ENCODE data around the gene WDR86.

The WDR86 gene

DNA sequence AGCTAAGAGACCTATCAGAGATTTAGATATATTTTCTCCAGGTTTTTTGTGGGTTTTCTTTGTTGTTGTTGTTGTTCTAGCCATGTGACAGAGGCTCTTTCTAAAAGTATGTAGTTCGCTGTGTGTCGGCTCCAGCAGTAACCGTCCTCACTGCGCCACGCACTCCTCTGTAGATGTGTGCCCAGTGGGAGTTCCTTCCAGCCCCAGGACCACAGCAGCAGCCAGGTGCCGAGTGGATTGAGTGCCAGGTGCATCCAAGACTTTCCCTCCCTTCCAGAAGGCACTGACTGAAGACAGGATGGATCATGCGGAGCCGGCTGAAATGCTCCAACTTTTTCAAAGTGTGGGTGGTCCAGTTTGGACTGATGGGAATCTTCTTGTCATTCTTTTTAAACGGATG lies 31.8 kb downstream of the WDR86 start:
- DNase-seq = no peak

DNA sequence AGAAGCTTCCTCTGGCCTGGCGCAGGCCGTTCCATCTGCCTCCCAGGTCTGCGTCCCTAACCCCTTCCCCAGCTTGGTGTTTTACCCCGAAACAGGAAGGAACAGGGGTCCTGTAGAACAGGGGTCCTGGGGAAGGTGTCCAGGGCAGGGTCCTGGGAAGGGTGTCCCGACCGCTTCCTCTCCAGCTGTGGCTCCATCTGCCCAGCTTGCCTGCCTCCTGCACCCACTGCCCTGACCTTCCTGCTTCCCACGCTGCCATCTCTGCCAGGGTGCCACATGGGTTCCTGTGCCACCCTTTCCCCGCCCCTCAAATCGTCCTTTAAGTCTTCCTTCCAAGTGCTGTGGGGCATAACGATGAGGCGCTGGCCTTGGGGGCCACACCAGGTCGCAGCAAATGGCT lies 32.4 kb downstream of the WDR86 start:
- DNase-seq = no peak

DNA sequence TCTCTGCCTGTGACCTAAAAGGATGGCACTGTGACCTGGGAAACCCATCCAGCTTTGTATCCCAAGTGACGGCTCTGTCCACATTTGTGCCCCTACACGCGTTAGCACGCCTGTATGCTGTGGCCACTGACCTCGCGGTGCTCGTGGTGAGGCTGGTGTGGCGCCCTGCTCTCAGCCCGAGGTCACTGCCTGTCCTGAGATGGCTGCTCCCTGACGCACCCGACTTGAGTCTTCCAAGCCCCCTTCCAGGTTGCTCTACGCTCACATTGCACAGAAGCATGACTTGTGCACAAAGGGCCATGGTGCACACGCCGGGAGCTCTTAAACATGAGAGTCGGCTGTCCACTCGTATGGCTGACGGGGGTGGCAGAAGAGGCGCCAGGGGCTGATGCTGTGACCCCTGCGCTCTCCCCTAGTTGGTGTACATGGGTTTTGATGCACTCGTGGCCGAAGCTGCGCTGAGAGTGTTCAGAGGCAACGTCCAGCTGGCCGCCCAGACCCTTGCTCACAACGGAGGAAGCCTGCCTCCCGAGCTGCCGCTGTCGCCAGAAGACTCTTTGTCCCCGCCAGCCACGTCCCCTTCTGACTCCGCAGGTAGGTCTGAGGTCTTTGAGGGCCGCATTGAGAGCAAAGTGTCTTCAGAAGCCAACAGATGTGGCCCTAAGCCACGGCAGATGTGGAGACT lies 33.5 kb downstream of the WDR86 start:
- no peak for DNase-seq

DNA sequence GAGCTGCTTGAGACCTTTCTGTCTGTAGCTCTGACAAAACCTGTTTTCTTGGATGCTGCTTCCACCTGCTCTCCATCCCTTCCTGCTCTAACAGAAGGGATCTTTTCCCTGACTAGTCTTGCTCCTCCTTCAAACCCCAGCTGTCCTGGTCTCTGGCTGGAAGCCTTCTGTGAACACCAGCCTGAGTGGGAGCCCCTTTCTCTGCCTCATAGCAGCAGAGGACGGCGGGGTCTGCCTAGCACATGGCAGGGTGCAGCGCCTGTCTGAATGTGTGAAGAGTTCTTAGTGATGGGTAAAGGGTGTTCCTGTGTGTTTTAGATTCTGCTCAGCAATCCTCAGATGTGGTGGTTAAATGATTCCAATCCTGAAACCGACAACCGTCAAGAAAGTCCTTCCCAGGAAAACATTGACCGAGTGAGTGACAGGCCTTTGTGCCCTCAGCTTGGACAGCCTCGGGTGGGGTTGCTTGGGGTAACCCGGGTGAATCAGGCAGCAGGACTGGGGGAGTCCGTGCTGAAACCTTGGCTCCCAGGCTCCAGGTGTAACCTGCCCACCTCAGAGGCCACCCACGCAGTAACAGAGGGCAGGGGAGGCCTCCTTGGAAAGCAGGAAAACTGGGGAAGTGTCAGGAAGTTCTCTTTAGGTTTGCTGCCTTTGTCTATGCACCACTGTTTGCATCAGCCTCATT lies 34.2 kb downstream of the WDR86 start:
- DNase-seq = no peak

DNA sequence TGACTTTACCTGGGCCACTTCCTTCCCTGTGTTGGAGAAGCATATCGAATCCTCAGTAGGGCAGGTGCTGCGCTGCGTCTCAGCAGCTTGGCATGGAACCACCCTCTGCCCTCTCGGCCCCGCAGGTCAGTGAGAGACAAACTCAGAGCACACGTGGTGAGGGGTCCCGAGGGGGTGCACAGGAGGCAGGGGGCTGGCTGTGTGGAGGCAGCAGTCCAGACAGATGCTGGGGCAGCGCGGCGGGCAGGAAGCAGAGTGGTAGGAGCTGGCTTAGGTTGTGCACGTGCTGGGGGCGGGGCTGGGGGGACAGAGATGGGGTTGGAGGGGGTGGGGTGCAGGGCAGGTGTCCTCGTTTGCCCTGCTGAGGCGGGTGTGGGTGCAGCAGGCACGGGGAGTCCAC lies 35.1 kb downstream of the WDR86 start:
- DNase-seq = no peak

DNA sequence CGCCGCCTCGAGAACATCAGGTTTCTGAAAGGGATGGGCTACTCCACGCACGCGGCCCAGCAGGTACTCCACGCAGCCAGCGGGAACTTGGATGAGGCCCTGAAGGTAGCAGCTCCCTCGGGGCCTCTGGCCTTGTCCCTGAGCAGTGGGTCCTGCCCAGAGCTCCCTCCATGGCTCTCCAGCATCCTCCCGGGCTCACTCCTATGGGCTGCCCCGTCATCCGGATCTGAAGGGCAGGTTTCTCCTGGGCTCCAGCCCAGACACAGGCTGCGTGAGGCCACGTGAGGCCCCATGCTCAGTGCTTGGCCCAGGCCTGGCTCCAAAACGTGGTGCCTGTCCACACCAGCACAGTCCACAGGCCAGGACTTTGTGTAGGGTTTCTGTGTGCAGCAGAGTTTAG lies 35.7 kb downstream of the WDR86 start:
- DNase-seq = no peak

DNA sequence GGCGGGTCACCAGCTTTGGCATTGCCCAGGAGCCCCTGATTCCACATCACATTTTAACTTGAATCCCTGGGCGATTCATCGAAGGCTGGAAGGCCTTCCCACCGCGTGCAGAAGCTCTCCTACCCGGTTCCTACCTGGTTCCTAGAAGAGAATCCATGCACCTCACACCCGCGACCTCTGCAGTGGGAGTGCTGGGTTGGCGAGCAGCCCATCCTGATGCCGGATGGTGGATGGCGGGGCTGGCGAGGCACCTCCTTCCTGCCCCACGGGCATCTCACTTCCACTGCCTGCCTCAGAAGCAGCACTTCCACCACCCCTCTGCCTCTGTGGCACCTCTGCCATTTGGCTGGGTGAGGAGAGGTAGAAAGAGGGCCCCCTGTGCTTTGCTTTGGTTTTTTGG lies 36.2 kb downstream of the WDR86 start:
- no peak for DNase-seq

DNA sequence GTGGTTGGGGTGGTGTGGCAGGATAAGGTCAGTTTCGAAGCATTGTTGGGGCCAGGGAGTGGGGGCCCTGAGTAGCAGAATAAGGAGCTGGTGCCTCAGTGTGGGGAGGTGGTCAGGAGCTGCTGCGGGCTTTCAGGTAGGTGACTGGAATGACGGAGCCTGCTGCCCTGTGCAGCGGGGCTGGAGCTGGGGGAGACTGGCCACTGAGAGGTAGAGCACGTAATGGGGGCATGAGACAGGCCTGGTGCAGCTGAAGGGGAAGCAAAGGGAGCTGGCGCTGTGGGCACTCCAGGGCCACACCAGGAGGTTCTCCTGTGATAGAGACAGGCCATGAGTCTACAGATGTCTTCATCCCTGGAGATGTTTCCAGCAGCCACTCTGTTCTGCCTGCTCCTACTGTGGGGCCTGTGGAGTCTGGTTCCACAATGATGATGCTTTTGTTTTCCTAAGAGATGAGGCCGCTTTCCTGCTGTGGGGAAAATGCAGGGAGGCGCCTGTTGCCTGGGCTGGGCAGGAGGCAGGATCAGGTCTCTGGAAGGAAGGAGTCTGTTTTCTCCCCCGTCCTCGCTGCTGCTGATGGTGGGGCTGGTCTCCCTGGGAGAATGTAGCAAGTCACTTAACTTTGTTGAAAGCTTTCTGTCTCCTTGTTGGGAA lies 37.1 kb downstream of the WDR86 start:
- no peak for DNase-seq

DNA sequence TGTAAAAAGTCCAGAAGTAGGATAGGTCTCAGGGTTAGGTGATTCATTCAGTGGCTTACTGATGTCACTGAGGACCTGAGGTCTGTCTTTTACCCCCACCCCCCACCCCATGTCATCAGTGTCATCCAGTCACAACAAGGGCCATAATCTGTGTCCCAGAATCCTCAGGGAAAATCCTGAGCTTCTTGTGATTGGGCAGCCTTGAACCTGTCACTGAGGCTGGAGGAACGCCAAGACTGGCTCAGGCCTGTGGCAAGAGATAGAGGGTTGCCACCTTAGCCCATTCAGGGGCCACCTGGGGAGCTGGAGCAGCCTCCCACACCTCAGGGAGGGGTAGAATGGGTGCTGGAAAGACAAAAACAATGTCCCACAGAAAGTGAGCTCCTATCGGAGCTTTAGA lies 38.6 kb downstream of the WDR86 start:
- no peak for DNase-seq

DNA sequence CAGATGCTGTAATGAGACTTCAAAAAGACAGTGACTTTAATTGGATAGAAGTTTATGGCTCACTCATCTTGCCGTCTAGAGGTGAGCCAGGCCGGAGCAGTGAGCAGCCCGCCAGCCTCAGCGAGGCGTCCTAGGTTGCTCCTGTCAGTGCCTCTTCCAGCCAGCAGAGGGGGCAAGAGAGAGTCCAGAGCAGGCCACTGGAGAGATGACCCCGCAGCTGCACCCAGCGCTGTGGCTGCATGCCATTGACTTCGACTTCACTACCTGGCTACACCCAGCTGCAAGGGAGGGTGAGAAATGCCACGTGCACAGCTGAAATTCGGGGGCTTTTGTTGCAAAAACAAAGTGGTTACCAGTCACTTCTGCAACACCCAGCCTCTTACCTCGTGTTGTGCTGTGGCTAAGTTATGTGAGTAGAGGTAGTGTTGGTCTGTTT lies 41.7 kb downstream of the WDR86 start:
- DNase-seq = peak; percentile 83 to 85

DNA sequence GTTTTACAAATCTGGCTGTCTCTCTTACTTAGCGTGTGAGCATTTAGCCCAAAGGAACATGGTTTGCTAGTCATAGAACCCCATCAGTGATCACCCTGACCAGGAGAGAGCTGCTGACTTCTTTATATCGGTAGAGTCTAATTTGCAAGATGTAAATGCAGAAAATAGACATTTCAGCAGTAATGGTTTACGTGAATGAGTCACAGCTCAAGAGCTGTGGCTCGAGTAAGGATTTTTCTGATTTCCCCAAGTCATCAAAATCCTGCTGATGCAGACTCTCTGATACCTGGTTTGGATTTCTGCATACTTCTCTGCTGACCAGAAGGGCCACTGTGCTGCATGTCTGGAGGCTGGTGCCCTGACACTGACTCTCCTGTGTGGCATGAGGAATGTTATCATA lies 42.6 kb downstream of the WDR86 start:
- no peak for DNase-seq

DNA sequence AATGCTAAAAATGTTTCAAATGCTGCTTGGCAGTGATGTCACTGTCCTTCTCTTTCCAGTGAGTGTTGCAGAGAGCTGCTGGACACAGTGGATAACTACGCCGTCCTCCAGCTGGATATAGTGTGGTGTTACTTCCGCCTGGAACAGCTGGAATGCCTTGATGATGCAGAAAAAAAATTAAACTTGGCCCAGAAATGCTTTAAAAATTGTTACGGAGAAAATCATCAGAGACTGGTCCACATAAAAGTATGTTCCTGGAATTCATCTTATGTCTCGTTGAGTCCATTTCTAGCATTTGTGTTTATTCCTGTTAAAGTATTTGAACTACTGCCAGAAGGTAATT lies 43.0 kb downstream of the WDR86 start:
- no peak for DNase-seq

DNA sequence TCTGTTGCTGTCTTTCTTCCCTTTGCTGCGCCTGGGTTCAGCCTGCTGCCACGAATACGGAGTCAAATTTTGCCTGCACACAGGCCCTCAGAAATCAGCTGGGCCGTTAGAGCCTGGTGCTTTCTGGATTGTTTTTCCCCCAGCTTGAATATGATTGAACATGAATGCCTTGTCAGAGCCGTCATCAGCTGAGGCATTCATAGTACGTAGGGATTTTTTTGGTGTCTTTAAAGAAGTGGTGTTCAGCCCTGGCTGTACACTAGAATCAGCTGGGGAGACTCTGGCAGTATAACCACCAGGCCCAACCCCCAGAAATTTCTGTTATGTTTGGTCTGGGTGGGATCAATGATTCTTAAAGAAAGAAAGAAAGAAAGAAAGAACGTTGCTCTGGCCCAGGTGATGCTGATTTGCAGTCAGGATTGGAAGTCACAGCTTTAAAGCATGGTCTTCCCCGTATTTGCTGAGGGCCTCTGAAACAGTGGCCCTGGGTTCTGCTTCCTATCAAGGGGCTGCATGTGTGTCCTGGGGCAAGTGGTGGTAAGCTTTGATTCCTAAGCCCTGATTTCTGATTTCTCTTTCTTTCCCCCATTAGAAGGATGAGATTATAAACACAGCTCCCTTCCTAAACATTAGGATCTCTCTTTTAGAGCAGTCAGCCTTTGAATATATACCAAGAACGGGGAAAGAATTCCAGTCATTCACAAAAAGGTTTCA lies 43.5 kb downstream of the WDR86 start:
- no peak for DNase-seq

DNA sequence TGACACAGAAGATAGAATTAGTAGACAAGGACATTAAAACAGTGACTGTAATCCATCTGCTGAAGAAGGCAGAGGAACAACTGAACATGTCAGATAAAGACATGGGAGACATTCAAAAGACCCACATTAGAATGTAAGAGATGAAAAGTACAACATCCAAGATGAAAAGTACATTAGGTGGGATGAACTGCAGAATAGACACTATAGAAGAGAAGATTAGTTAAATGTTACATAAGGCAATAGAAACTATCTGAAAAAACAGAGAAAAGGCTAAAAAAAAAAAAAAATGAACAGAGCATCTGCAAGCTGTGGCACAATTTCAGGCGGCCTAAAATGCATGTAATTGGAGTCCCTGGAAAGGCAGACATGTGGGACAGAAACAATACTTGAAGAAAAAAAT lies 46.7 kb downstream of the WDR86 start:
- DNase-seq = no peak

DNA sequence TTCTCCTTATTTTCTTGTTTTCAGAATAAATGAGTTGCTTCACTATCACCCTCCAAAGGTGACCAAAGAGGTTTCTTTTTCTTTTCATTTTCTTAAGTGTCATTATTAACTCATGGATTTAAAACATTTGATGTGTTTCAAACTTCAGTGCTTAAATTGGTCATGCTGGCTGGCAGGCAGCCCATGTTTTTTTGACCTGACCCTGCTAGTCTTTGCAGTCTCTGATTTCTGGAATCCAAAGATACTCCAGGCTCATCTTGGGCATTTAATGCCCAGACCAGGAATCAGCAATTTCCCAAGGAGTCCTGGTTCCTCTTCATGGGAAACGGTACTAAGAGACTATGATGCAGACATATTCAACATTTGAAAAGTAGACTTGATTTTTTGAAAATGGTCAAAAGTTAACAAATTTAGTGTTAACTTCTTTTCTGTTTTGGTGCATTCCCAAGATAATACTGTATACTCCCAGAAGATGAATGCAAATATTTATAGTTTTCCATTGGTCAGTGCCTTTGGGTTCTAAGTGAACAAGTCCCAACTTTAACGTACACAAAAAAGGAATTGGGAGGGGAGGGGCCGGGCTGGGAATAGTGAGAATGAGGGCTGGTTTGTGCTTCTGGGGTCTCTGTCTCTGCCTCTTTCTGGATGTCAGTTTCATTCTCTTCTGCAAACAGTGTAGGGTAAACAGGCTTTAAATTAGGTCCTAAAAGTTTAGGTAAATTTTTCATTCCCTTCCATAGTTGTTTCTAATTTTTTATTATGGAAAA lies 48.5 kb downstream of the WDR86 start:
- DNase-seq = no peak

DNA sequence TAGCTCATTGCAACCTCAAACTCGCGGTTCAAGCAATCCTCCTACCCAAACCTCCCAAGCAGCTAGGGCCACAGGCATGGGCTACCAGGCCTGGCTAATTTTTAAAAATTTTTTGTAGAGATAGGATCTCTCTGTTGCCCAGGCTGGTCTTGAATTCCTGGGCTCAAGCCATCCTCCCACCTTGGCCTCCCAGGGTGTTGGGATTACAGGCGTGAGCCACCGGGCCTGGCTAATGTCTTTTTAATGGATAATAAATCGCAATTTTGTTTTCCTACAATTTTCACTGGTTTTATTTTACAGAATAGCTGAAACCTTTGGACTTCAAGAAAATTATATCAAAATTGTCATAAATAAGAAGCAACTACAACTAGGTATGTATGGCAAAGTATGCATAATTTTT lies 57.3 kb downstream of the WDR86 start:
- no peak for DNase-seq

DNA sequence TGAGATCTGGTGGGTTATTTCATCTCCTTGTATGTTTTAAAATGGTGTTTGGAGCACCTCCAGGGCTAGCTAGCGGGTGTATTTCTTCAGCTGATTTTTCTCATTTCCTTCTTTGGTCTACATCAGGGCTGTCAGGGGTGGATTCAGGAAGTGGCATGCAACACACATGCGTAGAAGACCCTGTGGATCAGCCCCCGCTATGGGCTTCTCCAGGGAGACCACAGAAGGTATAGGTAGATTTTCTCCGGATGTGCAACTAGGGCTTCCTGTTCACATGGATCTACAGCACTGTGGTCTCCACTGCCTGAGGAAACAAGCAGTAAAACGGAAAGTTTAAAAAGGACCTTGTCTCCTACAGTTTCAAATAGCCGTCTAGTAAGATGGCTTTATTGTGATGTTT lies 57.9 kb downstream of the WDR86 start:
- DNase-seq = peak; percentile 54 to 63

DNA sequence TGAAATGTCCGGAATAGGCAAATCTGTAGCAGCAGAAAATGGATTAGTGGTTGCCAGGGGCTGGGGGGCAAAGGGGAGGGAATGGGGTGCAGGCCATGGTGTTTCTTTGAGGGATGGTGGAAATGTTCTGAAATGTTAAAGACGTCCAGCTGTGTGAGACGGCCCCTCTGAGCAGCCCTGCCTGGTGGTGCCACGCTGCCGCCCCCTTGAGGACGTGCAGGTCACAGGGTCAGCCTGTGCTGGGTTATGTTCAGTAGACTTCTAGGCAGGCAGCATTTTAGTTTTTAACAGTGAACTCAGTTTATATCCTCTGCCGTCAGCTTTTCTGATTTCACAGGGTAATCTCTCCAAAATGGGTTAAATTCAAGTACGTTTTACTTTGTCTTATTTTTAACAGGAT lies 58.8 kb downstream of the WDR86 start:
- DNase-seq = peak; percentile 71 to 74

DNA sequence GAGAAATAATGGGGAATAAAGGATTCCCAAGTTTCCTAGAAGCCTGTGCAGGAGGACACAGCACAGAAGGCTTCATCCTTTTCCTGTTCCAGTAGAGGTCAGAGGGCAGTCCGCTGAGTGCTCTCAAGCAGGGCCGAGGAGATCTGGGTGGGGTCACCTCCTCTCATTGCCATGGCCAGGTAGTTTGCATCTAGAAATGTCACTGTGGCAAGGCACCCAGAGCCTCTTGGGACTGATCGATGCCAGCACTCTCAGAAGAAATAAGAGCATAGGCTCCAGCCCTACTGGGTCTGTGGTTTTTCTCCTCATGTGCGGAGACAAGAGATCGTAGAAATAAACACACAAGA lies 60.4 kb downstream of the WDR86 start:
- no peak for DNase-seq

DNA sequence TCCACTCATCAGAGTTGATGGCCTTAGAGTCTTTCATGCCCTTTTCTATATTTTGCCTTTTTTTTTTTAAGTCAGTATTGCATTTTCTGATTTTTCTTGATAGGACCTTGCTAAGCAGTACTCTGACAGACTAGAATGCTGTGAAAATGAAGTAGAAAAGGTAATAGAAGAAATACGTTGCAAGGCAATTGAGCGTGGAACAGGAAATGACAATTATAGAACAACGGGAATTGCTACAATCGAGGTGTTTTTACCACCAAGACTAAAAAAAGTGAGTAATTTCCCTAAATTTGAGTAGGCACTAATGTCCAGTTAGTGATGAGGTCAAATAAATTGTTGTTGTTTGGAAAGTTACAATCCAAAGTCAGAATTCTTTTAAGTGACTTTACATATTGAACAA lies 60.9 kb downstream of the WDR86 start:
- no peak for DNase-seq

DNA sequence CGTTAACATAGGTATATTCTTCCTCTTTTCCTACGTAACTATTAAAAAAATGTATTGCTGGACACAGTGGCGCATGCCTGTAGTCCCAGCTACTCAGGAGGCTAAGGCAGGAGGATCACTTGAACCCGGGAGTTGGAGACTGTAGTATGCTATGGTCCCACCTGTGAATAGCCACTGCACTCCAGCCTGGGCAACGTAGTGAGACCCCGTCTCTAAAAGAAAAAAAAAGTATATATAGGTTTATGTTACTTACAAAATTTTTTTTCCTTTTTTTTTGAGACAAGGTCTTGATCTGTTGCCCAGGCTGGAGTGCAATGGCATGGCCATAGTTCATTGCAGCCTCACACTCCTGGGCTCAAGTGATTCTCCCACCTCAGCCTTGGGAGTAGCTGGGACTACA lies 62.6 kb downstream of the WDR86 start:
- DNase-seq = no peak

DNA sequence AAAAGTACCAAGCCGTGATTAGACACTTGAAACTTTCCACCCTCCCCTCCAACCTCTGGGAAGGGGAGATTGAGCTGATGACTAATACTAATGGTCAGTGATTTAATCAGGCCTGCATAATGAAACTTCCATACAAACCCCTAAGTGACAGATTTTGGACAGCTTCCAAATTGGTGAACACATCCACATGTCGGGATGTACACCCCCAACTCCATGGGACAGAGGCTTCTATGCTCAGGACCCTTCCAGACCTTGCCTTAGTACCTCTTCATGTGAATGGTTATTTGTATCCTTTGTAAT lies 63.4 kb downstream of the WDR86 start:
- no peak for DNase-seq

Data from activated T-cell treated with anti-CD3 and anti-CD28 coated beads, Interleukin-2, amount 50 U/mL, for 48 hours (primary cell).